Psoas muscle (tissue), 8 donors: ENCODE measurements around the gene AHCYL1. TPM values are rescaled to one million over a fixed set of nuclear protein-coding genes. Genes with fewer than 3 reads are reported as not detected.

Source experiments
- ATAC-seq, 4 donors: fragments of 200-7000 bp; cut with Tn5 transposase; one replicate each; pipeline ENCODE4 v1.9.1; 2020; ENCODE audit warnings: moderate library complexity in 3 of 4, mild to moderate bottlenecking in 2 of 4
- DNase-seq, 2 donors: peaks; one replicate each; pipeline ENCODE4 v3.0.0-alpha.2; 2020
- H3K27ac ChIP-seq: fragments of 200-600 bp; one replicate; pipeline ENCODE4 v1.8.0; 2022
- H3K27me3 ChIP-seq, 3 donors: fragments of 200-600 bp in 1 of 3; one replicate each; pipeline versions ENCODE4 v1.6.1 to v1.8.0; 2013 to 2022; ENCODE audit warnings: low read length in 2 of 3, mild to moderate bottlenecking in 2 of 3, moderate library complexity in 1 of 3; ENCODE audit not compliant: insufficient read depth in 3 of 3
- H3K36me3 ChIP-seq, 2 donors: fragments of 200-600 bp in 1 of 2; one replicate each; pipeline versions ENCODE4 v1.6.1 to v1.8.0; 2013 to 2022; ENCODE audit warnings: low read depth in 1 of 2, mild to moderate bottlenecking in 1 of 2, moderate library complexity in 1 of 2; ENCODE audit not compliant: insufficient read depth in 1 of 2
- H3K4me1 ChIP-seq: fragments of 200-600 bp; one replicate; pipeline ENCODE4 v1.8.0; 2022
- H3K4me3 ChIP-seq: fragments of 200-600 bp; one replicate; pipeline ENCODE4 v1.8.0; 2022; ENCODE audit warnings: mild to moderate bottlenecking
- H3K9me3 ChIP-seq: fragments of 200-600 bp; one replicate; pipeline ENCODE4 v1.8.0; 2022
- CTCF ChIP-seq: fragments of 200-600 bp; IDR thresholded peaks from one replicate; pipeline ENCODE4 v1.8.0; 2022; ENCODE audit warnings: antibody characterized with exemption
- WGBS, 3 donors: extraction: QIAGEN DNeasy Blood & Tissue Kit; methylation state at CpG; one replicate each; pipeline versions ENCODE4 v1.1.6 to v1.1.7; 2013; 5-methylcytosine and 5-hydroxymethylcytosine counted together
- intact Hi-C, 2 donors: fragments of 100-400 bp; cut with DNase I; formaldehyde crosslinking; loops; one replicate each; pipeline versions ENCODE4 v1.11.0 to v1.14.2; 2022
- polyA plus RNA-seq, 3 donors: library from polyadenylated mRNA; stranded (reverse); fragments of 200-250 nt; gene quantifications; one replicate each; pipeline ENCODE4 v1.2.3, GENCODE V29; 2013
- total RNA-seq, 4 donors: library from RNA; stranded (reverse); fragmentation: NEBNext Ultra II Directional in 2 of 4; extraction: Animal tissue kit (Norgen Biotek cat#: 25700) in 2 of 4; gene quantifications; one replicate each; pipeline versions ENCODE4 v1.2.1 to v1.2.4, GENCODE V29; 2021 to 2023
- donor health status: healthy with polysubstance abuse.
- donor health status: DM: no; HTN: no; CAD: no; lungs with moderate emphysema.
- donor health status: Bipolar disorder and iron deficiency.
- donor health status: healthy.
- donor health status: DM: yes; HTN: yes; CAD: no.
- donor health status: DM: no; HTN: no; CAD: no.
- donor health status: DM: no; HTN: no; CAD: no.
- donor health status: DM: yes; HTN: yes; CAD: no.

Gene AHCYL1
- total and polyA plus RNA-seq, 7 donors: 42.5 to 128 (median 60.2) TPM

DNA sequence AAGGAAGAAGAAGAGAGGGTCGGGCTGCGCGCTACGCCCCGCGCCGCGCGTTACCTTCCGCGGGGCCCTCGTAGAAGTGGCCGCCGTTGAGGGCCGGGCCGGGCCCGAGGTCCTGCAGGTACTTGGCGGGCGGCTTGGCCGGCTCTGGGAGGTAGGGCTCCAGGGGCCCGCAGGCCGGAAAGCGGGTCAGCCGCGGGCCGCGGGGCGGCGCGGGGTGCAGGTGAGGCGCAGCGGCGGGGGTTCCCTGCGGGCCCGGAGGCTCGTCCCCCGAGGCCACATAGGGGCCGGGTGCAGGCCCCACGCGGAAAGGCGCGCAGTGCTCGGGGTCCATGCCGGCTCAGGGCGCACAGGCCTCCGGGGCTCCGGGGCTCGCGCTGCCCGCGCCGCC lies 85.7 kb downstream of the AHCYL1 start:
- 13 to 22% (median 22%) methylated on average over 15 to 52 of the region's 52 CpGs for WGBS, 3 donors
- Histone ChIP-seq H3K27ac (no peak overlapping the region), H3K9me3 (no peaks in the 10 kb centered on the region), H3K36me3 (no peaks in the 10 kb centered on the region), H3K4me1 (peaks cover 11% of the 10 kb centered on the region), H3K27me3 (peaks cover 0 to 61% (median 39%) of the 10 kb centered on the region in 3 donors), H3K4me3 (peak overlapping the region; percentile 39)
- intact Hi-C loops: no loop called here
- peak in 1 of 2 donors; percentile 36 for DNase-seq
- ATAC-seq: no peak
- no peak for TF ChIP-seq CTCF

DNA sequence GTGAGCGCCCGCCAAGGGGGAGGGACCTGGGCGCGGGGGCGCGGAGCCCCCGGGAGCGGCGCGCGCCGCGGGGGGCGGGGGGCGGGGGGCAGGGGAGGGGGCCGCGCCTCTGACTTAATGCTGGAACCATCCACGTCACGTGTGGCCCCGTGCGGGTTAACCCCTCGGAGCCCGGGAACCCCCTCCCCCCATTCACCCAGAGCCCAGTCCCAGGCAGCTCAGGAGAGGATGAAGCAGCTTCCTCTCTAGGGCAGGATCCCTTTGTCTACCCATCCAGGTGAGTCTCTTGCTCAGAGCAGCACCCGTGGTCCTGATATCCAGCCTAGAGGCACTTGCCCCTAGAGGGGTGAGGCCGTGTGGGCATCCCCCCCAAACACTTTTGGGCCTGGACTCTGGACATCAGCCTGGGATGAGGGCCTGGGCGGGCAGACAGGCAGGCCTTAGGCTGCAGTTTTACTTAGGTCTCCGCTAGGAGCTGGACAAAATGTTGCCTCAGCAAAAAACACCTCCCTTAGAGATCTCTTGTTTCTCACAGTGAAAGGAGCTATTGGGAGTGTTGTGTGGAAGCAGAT lies 86.2 kb downstream of the AHCYL1 start, which contains the start of gene ALX3:
Gene ALX3 (minus strand): TSS at position 2 of the 572 bp plus-strand sequence. CDS start 60 bp downstream, outside the sequence.
- WGBS, 3 donors: 13 to 29% (median 22%) methylated on average over 9 to 27 of the region's 27 CpGs
- no peak for TF ChIP-seq CTCF
- H3K4me3 ChIP-seq: peak within 1 kb of the TSS; percentile 39
- ATAC-seq (no peak), DNase-seq (peak in 1 of 2 donors; percentile 15)
- H3K36me3 ChIP-seq: no peaks in the 10 kb centered on the region
- intact Hi-C loops: no loop called here
- peaks cover 0 to 61% (median 39%) of the 10 kb centered on the region in 3 donors for H3K27me3 ChIP-seq
- no peaks in the 10 kb centered on the region for H3K9me3 ChIP-seq
- H3K27ac ChIP-seq: no peak within 1 kb of the TSS
- peaks cover 11% of the 10 kb centered on the region for H3K4me1 ChIP-seq

Other genes with a start within 250 kb of the AHCYL1 start
- 10 to 100 TPM; 10.1 to 49.4 (median 25.4) TPM for gene GSTM3, start 243.7 kb upstream of the AHCYL1 start, total RNA-seq
- gene GSTM3, start 243.7 kb upstream of the AHCYL1 start, polyA plus RNA-seq: 10 to 100 TPM; 39.8 to 79.8 (median 42.3) TPM
- under 1 TPM in 1 of 4 donors, not detected in 3; 0.64 TPM for gene EPS8L3, start 220.8 kb upstream of the AHCYL1 start, total RNA-seq
- under 1 TPM in 2 of 3 donors, not detected in 1; 0.03 to 0.57 TPM for gene EPS8L3, start 220.8 kb upstream of the AHCYL1 start, polyA plus RNA-seq
- 10 to 100 TPM in 3 of 4 donors, 1 to 10 TPM in 1; 7.9 to 14.7 (median 10.6) TPM for gene CSF1, start 73.9 kb upstream of the AHCYL1 start, total RNA-seq
- gene CSF1, start 73.9 kb upstream of the AHCYL1 start, polyA plus RNA-seq: 10 to 100 TPM in 1 of 3 donors, 1 to 10 TPM in 2; 3.7 to 13.8 (median 6.3) TPM
- 10 to 100 TPM; 16.1 to 23.1 (median 17.0) TPM for gene STRIP1, start 49.9 kb downstream of the AHCYL1 start, total RNA-seq
- 10 to 100 TPM; 12.1 to 17.4 (median 13.5) TPM for gene STRIP1, start 49.9 kb downstream of the AHCYL1 start, polyA plus RNA-seq
- gene ALX3, start 85.9 kb downstream of the AHCYL1 start, total RNA-seq: not detected
- under 1 TPM; 0.04 to 0.11 (median 0.05) TPM for gene ALX3, start 85.9 kb downstream of the AHCYL1 start, polyA plus RNA-seq
- gene UBL4B, start 127.7 kb downstream of the AHCYL1 start, total RNA-seq: under 1 TPM in 1 of 4 donors, not detected in 3; 0.20 TPM
- gene UBL4B, start 127.7 kb downstream of the AHCYL1 start, polyA plus RNA-seq: under 1 TPM in 2 of 3 donors, not detected in 1; 0.06 to 0.19 TPM
- gene SLC6A17, start 165.7 kb downstream of the AHCYL1 start, total RNA-seq: under 1 TPM; 0.09 to 0.19 (median 0.15) TPM
- under 1 TPM; 0.03 to 0.10 (median 0.08) TPM for gene SLC6A17, start 165.7 kb downstream of the AHCYL1 start, polyA plus RNA-seq
- 10 to 100 TPM in 1 of 4 donors, 1 to 10 TPM in 3; 5.1 to 14.5 (median 5.9) TPM for gene KCNC4, start 225.5 kb downstream of the AHCYL1 start, total RNA-seq
- gene KCNC4, start 225.5 kb downstream of the AHCYL1 start, polyA plus RNA-seq: 1 to 10 TPM; 2.4 to 9.2 (median 3.1) TPM